ENCODE data around the gene CTDSPL. TPM values are rescaled to one million over a fixed set of nuclear protein-coding genes. Genes with fewer than 3 reads are reported as not detected.

Gene CTDSPL
- total RNA-seq, 1 donor from 2014 or later = not detected

GRCh38 chr3:38002291-38002876 lies 140.7 kb downstream of the CTDSPL start:
- POLR2A ChIA-PET = no interaction called here
- CTCF ChIA-PET = interaction anchor here (1.0 to 4.0 kb wide), 2 partner anchors 28 to 32 kb away, joined by 3 to 25 read pairs; no protein-coding TSS in a partner anchor
- H3K9me3 Mint-ChIP-seq = no peaks in the 10 kb centered on the region
- H3K27ac Mint-ChIP-seq = no peak overlapping the region
- no peak overlapping the region for H3K4me3 Mint-ChIP-seq
- peaks cover 18% of the 10 kb centered on the region for H3K4me1 Mint-ChIP-seq
- intact Hi-C loops (cut with micrococcal nuclease) = no loop called here
- no peak for DNase-seq
- TF ChIP-seq CTCF (IDR thresholded peaks at IDR 0.05) = no peak
- peaks cover 31% of the 10 kb centered on the region for H3K36me3 Mint-ChIP-seq (ENCODE audit: low read depth)
- no peaks in the 10 kb centered on the region for H3K27me3 Mint-ChIP-seq
- no peak for ATAC-seq (ENCODE audit: low read depth)

GRCh38 chr3:38002940-38003339 lies 141.3 kb downstream of the CTDSPL start:
- ATAC-seq (ENCODE audit: low read depth) = no peak
- H3K27ac Mint-ChIP-seq = no peak overlapping the region

GRCh38 chr3:38003371-38003816 lies 141.7 kb downstream of the CTDSPL start:
- POLR2A ChIA-PET = no interaction called here

More at GRCh38 chr3:38002940-38003339, 141.3 kb downstream of the CTDSPL start:
- DNase-seq = no peak
- Mint-ChIP-seq H3K9me3 (no peaks in the 10 kb centered on the region), H3K4me1 (peaks cover 17% of the 10 kb centered on the region), H3K36me3 (ENCODE audit: low read depth) (peaks cover 31% of the 10 kb centered on the region), H3K4me3 (no peak overlapping the region), H3K27me3 (no peaks in the 10 kb centered on the region)
- TF ChIP-seq CTCF (IDR thresholded peaks at IDR 0.05) = no peak
- ChIA-PET POLR2A (no interaction called here), CTCF (interaction anchor here (4.0 kb wide), 1 partner anchor 29 kb away, joined by 25 read pairs; no protein-coding TSS in a partner anchor)
- intact Hi-C loops (cut with micrococcal nuclease) = loop anchor here (1.0 kb wide), 1 partner anchor 29 kb away; no protein-coding TSS in a partner anchor

GRCh38 chr3:38003817-38004414 lies 142.2 kb downstream of the CTDSPL start:
- H3K36me3 Mint-ChIP-seq (ENCODE audit: low read depth) = peaks cover 31% of the 10 kb centered on the region

More at GRCh38 chr3:38003371-38003816, 141.7 kb downstream of the CTDSPL start:
- CTCF ChIA-PET = interaction anchor here (0.8 to 4.0 kb wide), 4 partner anchors 29 to 148 kb away, joined by 3 to 25 read pairs (median 4); partner anchors contain the start of gene DLEC1
- Mint-ChIP-seq H3K36me3 (ENCODE audit: low read depth) (peaks cover 31% of the 10 kb centered on the region), H3K27me3 (no peaks in the 10 kb centered on the region), H3K9me3 (no peaks in the 10 kb centered on the region), H3K4me3 (no peak overlapping the region), H3K4me1 (peaks cover 12% of the 10 kb centered on the region), H3K27ac (no peak overlapping the region)
- intact Hi-C loops (cut with micrococcal nuclease) = loop anchor here (1.0 kb wide), 1 partner anchor 29 kb away; no protein-coding TSS in a partner anchor
- TF ChIP-seq CTCF (IDR thresholded peaks at IDR 0.05) = no peak
- peak; percentile 44 for DNase-seq
- peak; percentile 39 for ATAC-seq (ENCODE audit: low read depth)

More at GRCh38 chr3:38003817-38004414, 142.2 kb downstream of the CTDSPL start:
- Mint-ChIP-seq H3K4me1 (peaks cover 8% of the 10 kb centered on the region), H3K4me3 (no peak overlapping the region), H3K9me3 (no peaks in the 10 kb centered on the region), H3K27ac (no peak overlapping the region), H3K27me3 (no peaks in the 10 kb centered on the region)
- POLR2A ChIA-PET = no interaction called here
- no peak for TF ChIP-seq CTCF (IDR thresholded peaks at IDR 0.05)
- DNase-seq = no peak
- no peak for ATAC-seq (ENCODE audit: low read depth)
- intact Hi-C loops (cut with micrococcal nuclease) = loop anchor here (1.0 kb wide), 3 partner anchors 30 to 476 kb away; no protein-coding TSS in a partner anchor
- CTCF ChIA-PET = interaction anchor here (0.8 to 4.0 kb wide), 4 partner anchors 30 to 149 kb away, joined by 3 to 25 read pairs (median 4); partner anchors contain the start of gene DLEC1
